Astrocyte (in vitro differentiated cells and primary cell): ENCODE results near the gene CPED1. TPM values are rescaled to one million over a fixed set of nuclear protein-coding genes. Genes with fewer than 3 reads are reported as not detected.
"Not testable (repeated sequence)": the region's sequence is repeated elsewhere in the genome, so short reads cannot be mapped to it uniquely, and the experiment has no call there.

Source experiments
- DNase-seq: peaks from one replicate; pipeline ENCODE4 v3.0.0-alpha.2; 2010; ENCODE audit warnings: low read depth
- FAIRE-seq: peaks from 2 replicates; lab custom pipeline; 2011; peaks lifted over from hg19 to GRCh38; lab: Jason Lieb, UNC
- H2AFZ ChIP-seq: 2 replicates; pipeline ENCODE4 v1.6.0; 2012; ENCODE audit warnings: low read depth, low read length, inconsistent platforms
- H3K27ac ChIP-seq: 2 replicates; pipeline ENCODE4 v1.5.1; 2011; ENCODE audit warnings: low read depth, low read length, inconsistent platforms
- H3K27me3 ChIP-seq: 2 replicates; pipeline ENCODE4 v1.6.0; 2011; ENCODE audit warnings: low read length, inconsistent platforms; ENCODE audit not compliant: insufficient read depth
- H3K36me3 ChIP-seq: 2 replicates; pipeline ENCODE4 v1.5.1; 2011; ENCODE audit warnings: low read length, inconsistent platforms; ENCODE audit not compliant: insufficient read depth
- H3K4me1 ChIP-seq: 2 replicates; pipeline ENCODE4 v1.5.1; 2011; ENCODE audit warnings: low read length, inconsistent platforms; ENCODE audit not compliant: insufficient read depth
- H3K4me2 ChIP-seq: 2 replicates; pipeline ENCODE4 v1.6.0; 2012; ENCODE audit warnings: low read length, inconsistent platforms
- H3K4me3 ChIP-seq: 2 replicates; pipeline ENCODE4 v1.5.1; 2011; ENCODE audit warnings: low read depth, mild to moderate bottlenecking, low read length, inconsistent platforms; ENCODE audit not compliant: insufficient read depth
- H3K79me2 ChIP-seq: 2 replicates; pipeline ENCODE4 v1.6.0; 2012; ENCODE audit warnings: mild to moderate bottlenecking, low read length, inconsistent platforms; ENCODE audit not compliant: insufficient read depth
- H3K9ac ChIP-seq: 2 replicates; pipeline ENCODE4 v1.6.0; 2012; ENCODE audit warnings: mild to moderate bottlenecking, low read length, inconsistent platforms
- H3K9me3 ChIP-seq: 2 replicates; pipeline ENCODE4 v1.5.1; 2012; ENCODE audit warnings: low read depth, mild to moderate bottlenecking, low read length, inconsistent platforms; ENCODE audit not compliant: insufficient read depth
- H4K20me1 ChIP-seq: 2 replicates; pipeline ENCODE4 v1.6.0; 2012; ENCODE audit warnings: low read length, inconsistent platforms; ENCODE audit not compliant: insufficient read depth
- H3K27ac Mint-ChIP-seq: one replicate; pipeline ENCODE4 v1.8.0; 2021; ENCODE audit warnings: mild to moderate bottlenecking, mixed read lengths; ENCODE audit not compliant: unreplicated experiment
- H3K27me3 Mint-ChIP-seq: one replicate; pipeline ENCODE4 v1.8.0; 2021; ENCODE audit warnings: low read depth, mixed read lengths; ENCODE audit not compliant: unreplicated experiment
- H3K36me3 Mint-ChIP-seq: one replicate; pipeline ENCODE4 v1.8.0; 2021; ENCODE audit warnings: low read depth, mixed read lengths; ENCODE audit not compliant: unreplicated experiment
- H3K4me1 Mint-ChIP-seq: one replicate; pipeline ENCODE4 v1.8.0; 2021; ENCODE audit warnings: low read depth, mixed read lengths; ENCODE audit not compliant: unreplicated experiment
- H3K4me3 Mint-ChIP-seq: one replicate; pipeline ENCODE4 v1.8.0; 2021; ENCODE audit warnings: mild to moderate bottlenecking, moderate library complexity, mixed read lengths; ENCODE audit not compliant: unreplicated experiment
- H3K9me3 Mint-ChIP-seq: one replicate; pipeline ENCODE4 v1.8.0; 2021; ENCODE audit warnings: mild to moderate bottlenecking, mixed read lengths; ENCODE audit not compliant: unreplicated experiment
- CTCF ChIP-seq: IDR thresholded peaks from 2 replicates; pipeline ENCODE4 v1.5.1; 2011; ENCODE audit warnings: low read depth, mild to moderate bottlenecking, inconsistent platforms, low read length, moderate library complexity; ENCODE audit not compliant: insufficient read depth
- EZH2 ChIP-seq: IDR thresholded peaks from 2 replicates; pipeline ENCODE4 v1.6.1; 2012; ENCODE audit warnings: mild to moderate bottlenecking, low read length, inconsistent platforms; ENCODE audit not compliant: insufficient read depth
- total RNA-seq: library from RNA; stranded (reverse); gene quantifications from 2 replicates; pipeline ENCODE4 v1.2.1, GENCODE V29; 2021

The CPED1 gene
- total RNA-seq, 1 donor from 2014 or later = 6.1 TPM

- TF ChIP-seq CTCF (no peak), EZH2 (no peak)
- Mint-ChIP-seq H3K27ac (peak overlapping the region; percentile 51), H3K9me3 (peaks cover 18% of the 10 kb centered on the region), H3K36me3 (peaks cover 12% of the 10 kb centered on the region), H3K27me3 (no peaks in the 10 kb centered on the region), H3K4me3 (no peak overlapping the region), H3K4me1 (peaks cover 16% of the 10 kb centered on the region)
- Histone ChIP-seq H3K9ac (no peak overlapping the region), H3K9me3 (peaks cover 8% of the 10 kb centered on the region), H2AFZ (no peak overlapping the region), H3K4me3 (no peak overlapping the region), H3K79me2 (no peaks in the 10 kb centered on the region), H3K27me3 (no peaks in the 10 kb centered on the region), H3K4me1 (peaks cover 13% of the 10 kb centered on the region), H3K36me3 (no peaks in the 10 kb centered on the region), H4K20me1 (no peaks in the 10 kb centered on the region), H3K27ac (no peak overlapping the region), H3K4me2 (peak overlapping the region; percentile 38)
- DNase-seq = peak; percentile 70
- peak; percentile 43 for FAIRE-seq
These were observed 298.5 kb downstream of the CPED1 start for GRCh38 chr7:121286742-121287734.

DNA sequence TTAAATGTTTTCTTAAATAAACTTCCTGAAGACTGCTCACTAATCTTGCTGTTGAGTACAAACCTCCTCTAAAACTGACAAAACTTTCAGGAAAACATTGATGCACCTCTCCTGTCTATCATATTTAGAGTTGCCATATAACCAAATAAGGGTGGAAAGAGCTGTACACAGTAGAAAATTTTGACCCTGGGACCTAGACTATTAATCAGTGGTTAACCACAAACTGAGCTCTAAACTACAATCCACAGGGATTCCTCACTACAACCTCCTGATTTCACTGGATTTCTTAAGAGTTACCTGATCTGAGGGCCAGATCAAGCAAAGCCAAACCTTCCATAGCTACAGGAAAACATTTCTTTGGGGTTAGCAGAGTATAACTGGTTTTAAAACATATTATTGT is 300.4 kb downstream of the CPED1 start:
- H3K4me1 Mint-ChIP-seq = peaks cover 16% of the 10 kb centered on the region
- no peak overlapping the region for H3K4me3 Mint-ChIP-seq
- Histone ChIP-seq H3K9ac (no peak overlapping the region), H3K4me1 (peaks cover 13% of the 10 kb centered on the region), H4K20me1 (no peaks in the 10 kb centered on the region), H3K4me3 (no peak overlapping the region), H3K4me2 (peak overlapping the region; percentile 32), H3K36me3 (no peaks in the 10 kb centered on the region), H3K9me3 (peaks cover 8% of the 10 kb centered on the region), H3K27me3 (no peaks in the 10 kb centered on the region), H3K79me2 (no peaks in the 10 kb centered on the region), H3K27ac (no peak overlapping the region), H2AFZ (no peak overlapping the region)
- no peaks in the 10 kb centered on the region for H3K27me3 Mint-ChIP-seq
- H3K27ac Mint-ChIP-seq = no peak overlapping the region
- peaks cover 18% of the 10 kb centered on the region for H3K9me3 Mint-ChIP-seq
- FAIRE-seq (no peak), DNase-seq (peak; percentile 92)
- peaks cover 11% of the 10 kb centered on the region for H3K36me3 Mint-ChIP-seq
- TF ChIP-seq EZH2 (no peak), CTCF (no peak)

DNA sequence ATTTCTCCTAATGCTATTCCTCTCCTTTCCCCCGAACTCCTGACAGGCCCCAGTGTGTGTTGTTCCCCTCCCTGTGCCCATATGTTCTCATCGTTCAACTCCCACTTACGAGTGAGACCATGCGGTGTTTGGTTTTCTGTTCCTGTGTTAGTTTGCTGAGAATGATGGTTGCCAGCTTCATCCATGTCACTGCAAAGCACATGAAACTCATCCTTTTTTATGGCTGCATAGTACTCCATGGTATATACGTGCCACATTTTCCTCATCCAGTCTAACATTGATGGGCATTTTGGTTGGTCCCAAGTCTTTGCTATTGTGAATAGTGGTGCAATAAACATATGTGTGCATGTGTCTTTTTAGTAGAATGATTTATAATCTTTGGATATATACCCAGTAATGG is 301.4 kb downstream of the CPED1 start:
- H3K9me3 Mint-ChIP-seq = peaks cover 11% of the 10 kb centered on the region
- not testable (repeated sequence) for DNase-seq, H3K36me3 Mint-ChIP-seq, FAIRE-seq, H3K9me3 ChIP-seq, H3K27me3 Mint-ChIP-seq, H3K4me3 ChIP-seq, H3K79me2 ChIP-seq, H4K20me1 ChIP-seq, H3K36me3 ChIP-seq, H3K4me2 ChIP-seq, H3K4me3 Mint-ChIP-seq, H2AFZ ChIP-seq, H3K9ac ChIP-seq, H3K27me3 ChIP-seq, H3K27ac ChIP-seq
- H3K4me1 ChIP-seq = peaks cover 13% of the 10 kb centered on the region
- H3K4me1 Mint-ChIP-seq = peaks cover 16% of the 10 kb centered on the region
- peak overlapping the region; percentile 29 for H3K27ac Mint-ChIP-seq
